CD1c-positive myeloid dendritic cell (primary cell): Measurements from ENCODE around the gene NYNRIN.

ENCODE experiments used
- DNase-seq: peaks from one replicate; pipeline ENCODE4 v3.0.0-alpha.2; 2016; ENCODE audit errors: extremely low spot score

Gene NYNRIN

GRCh38 chr14:24456980-24457379, 58.2 kb downstream of the NYNRIN start:
- no peak for DNase-seq

GRCh38 chr14:24458736-24459135, 59.9 kb downstream of the NYNRIN start:
- DNase-seq = no peak

GRCh38 chr14:24459331-24459730, 60.5 kb downstream of the NYNRIN start:
- DNase-seq = no peak

- no peak for DNase-seq
Measured at GRCh38 chr14:24461336-24461735, 62.5 kb downstream of the NYNRIN start.

- DNase-seq = no peak
Measured at GRCh38 chr14:24463017-24463883, 64.4 kb downstream of the NYNRIN start.

- no peak for DNase-seq
Measured at GRCh38 chr14:24463884-24464785, 65.3 kb downstream of the NYNRIN start.

GRCh38 chr14:24465368-24465767, 66.6 kb downstream of the NYNRIN start:
- no peak for DNase-seq

GRCh38 chr14:24465805-24466204, 67.0 kb downstream of the NYNRIN start:
- DNase-seq = no peak
